Esophagus muscularis mucosa (tissue), 4 donors: ENCODE measurements around the gene RBM44.

Source experiments
- CTCF ChIP-seq, 3 experiments: fragments of 200-600 bp in 2 of 3; fragments of 450-650 bp in 1 of 3; sonication (generic) in 2 of 3; IDR thresholded peaks; one replicate each; pipeline ENCODE4 v1.5.1; 2017 to 2019; ENCODE audit warnings: antibody characterized with exemption in 3 of 3, mild to moderate bottlenecking in 2 of 3, moderate library complexity in 1 of 3
- EP300 ChIP-seq: sonication (generic); formaldehyde crosslinking; IDR thresholded peaks from one replicate; pipeline ENCODE4 v1.6.1; 2017; ENCODE audit warnings: antibody characterized with exemption
- POLR2A ChIP-seq: fragments of 450-650 bp; IDR thresholded peaks from one replicate; pipeline ENCODE4 v1.6.1; 2017; ENCODE audit warnings: antibody characterized with exemption, moderate library complexity, mild to moderate bottlenecking, low read depth
- POLR2AphosphoS5 ChIP-seq, 2 donors: sonication (generic); formaldehyde crosslinking; IDR thresholded peaks; one replicate each; pipeline ENCODE4 v1.6.1; 2017; ENCODE audit warnings: antibody characterized with exemption in 2 of 2

- TF ChIP-seq EP300 (no peak), CTCF (IDR thresholded peaks at IDR 0.05) (no peak), POLR2AphosphoS5 (IDR thresholded peaks at IDR 0.05) (no peak), POLR2A (no peak)
These were observed 73.8 kb downstream of the RBM44 start for GRCh38 chr2:237872178-237872887.
